Renal cortical epithelial cell (primary cell): ENCODE results near the gene TEAD1. TPM values are rescaled to one million over a fixed set of nuclear protein-coding genes. Genes with fewer than 3 reads are reported as not detected.
A peak's percentile ranks its signal among the peaks of the same experiment; 100 is the strongest.

ENCODE experiments used
- DNase-seq: peaks from one replicate; pipeline ENCODE4 v3.0.0-alpha.2; 2011; ENCODE audit warnings: low read depth
- total RNA-seq: library from RNA; depleted of rRNA; stranded (reverse); fragments of >200 nt; gene quantifications from 2 replicates; pipeline ENCODE4 v1.2.3, GENCODE V29; 2014

The TEAD1 gene
- total RNA-seq, 1 donor from 2014 or later = 170 TPM

GRCh38 chr11:12942157-12942556 lies 267.9 kb downstream of the TEAD1 start:
- no peak for DNase-seq

- DNase-seq = peak; percentile 63
These were observed 269.1 kb downstream of the TEAD1 start for GRCh38 chr11:12943311-12943710.

- no peak for DNase-seq
These were observed 270.7 kb downstream of the TEAD1 start for GRCh38 chr11:12944889-12945288.

GRCh38 chr11:12949453-12949852 lies 275.2 kb downstream of the TEAD1 start:
- DNase-seq = peak; percentile 87

- no peak for DNase-seq
These were observed 276.4 kb downstream of the TEAD1 start for GRCh38 chr11:12950670-12951069.

- no peak for DNase-seq
These were observed 277.2 kb downstream of the TEAD1 start for GRCh38 chr11:12951376-12951775.

GRCh38 chr11:12952094-12952493 lies 277.9 kb downstream of the TEAD1 start:
- no peak for DNase-seq

GRCh38 chr11:12958986-12959385 lies 284.8 kb downstream of the TEAD1 start:
- DNase-seq = no peak

- no peak for DNase-seq
These were observed 287.4 kb downstream of the TEAD1 start for GRCh38 chr11:12961615-12962014.

- DNase-seq = no peak
These were observed 288.1 kb downstream of the TEAD1 start for GRCh38 chr11:12962306-12962705.

GRCh38 chr11:12963051-12963450 lies 288.8 kb downstream of the TEAD1 start:
- no peak for DNase-seq

- no peak for DNase-seq
These were observed 289.7 kb downstream of the TEAD1 start for GRCh38 chr11:12963792-12964536.

GRCh38 chr11:12964650-12965049 lies 290.4 kb downstream of the TEAD1 start:
- DNase-seq = no peak

- DNase-seq = no peak
These were observed 291.8 kb downstream of the TEAD1 start for GRCh38 chr11:12966002-12966401.

GRCh38 chr11:12968101-12968500 lies 293.9 kb downstream of the TEAD1 start:
- peak; percentile 65 for DNase-seq

GRCh38 chr11:12968826-12969225 lies 294.6 kb downstream of the TEAD1 start:
- peak; percentile 95 for DNase-seq

- DNase-seq = no peak
These were observed 297.7 kb downstream of the TEAD1 start for GRCh38 chr11:12971955-12972354.

- peak; percentile 35 for DNase-seq
These were observed 299.4 kb downstream of the TEAD1 start for GRCh38 chr11:12973528-12974181.

- no peak for DNase-seq
These were observed 301.0 kb downstream of the TEAD1 start for GRCh38 chr11:12975195-12975594.

GRCh38 chr11:12979928-12980689 lies 305.9 kb downstream of the TEAD1 start:
- no peak for DNase-seq

- DNase-seq = peak; percentile 49
These were observed 307.7 kb downstream of the TEAD1 start for GRCh38 chr11:12981676-12982522.

GRCh38 chr11:12983336-12983735 lies 309.1 kb downstream of the TEAD1 start:
- no peak for DNase-seq
